ENCODE results near the gene QARS1. TPM values are rescaled to one million over a fixed set of nuclear protein-coding genes. Genes with fewer than 3 reads are reported as not detected.

Gene QARS1
- total and polyA plus RNA-seq, 2 of the 13 experiments (the other 11 are each of a cell fraction or from before 2014, with no cell fraction given): 307 to 327 TPM

DNA sequence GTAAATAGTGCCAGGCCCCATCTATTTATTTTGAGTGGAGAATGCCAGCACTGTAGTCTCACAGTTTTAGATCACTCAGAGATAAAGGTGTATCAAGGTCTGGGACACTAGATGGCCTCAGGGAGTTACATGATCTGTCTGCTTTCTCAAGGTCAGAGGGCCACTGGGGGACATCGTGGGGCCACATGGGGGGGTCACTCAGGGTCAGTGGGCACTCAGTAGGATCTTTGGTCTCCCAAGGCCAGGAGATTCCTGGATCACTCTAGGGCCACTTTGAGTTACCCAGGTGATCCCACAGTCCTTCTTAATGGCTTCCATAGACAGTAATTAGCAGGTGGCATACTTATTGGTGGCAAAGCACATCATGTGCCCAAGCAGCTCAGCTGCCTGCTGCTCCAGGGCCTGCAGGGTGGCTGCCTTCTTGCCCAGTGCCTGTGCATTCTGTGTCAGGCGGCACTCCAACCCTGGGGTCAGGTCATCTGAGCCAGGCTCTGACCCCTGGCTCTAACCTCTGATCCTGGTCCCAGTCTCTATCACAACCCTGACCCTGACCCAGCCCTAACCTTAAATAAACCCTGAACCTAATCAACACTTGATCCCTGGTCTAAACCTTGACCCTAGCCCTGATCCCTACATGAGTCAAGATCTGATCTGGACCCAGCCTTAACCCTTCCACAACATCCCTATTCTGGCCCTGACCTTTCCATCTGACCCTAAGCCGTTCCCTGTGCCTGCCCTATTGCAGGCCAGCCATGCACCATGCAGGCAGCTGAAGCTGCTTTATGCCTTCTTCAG is 30.1 kb upstream of the QARS1 start (continued):
- TF ChIP-seq, protein P1, sequence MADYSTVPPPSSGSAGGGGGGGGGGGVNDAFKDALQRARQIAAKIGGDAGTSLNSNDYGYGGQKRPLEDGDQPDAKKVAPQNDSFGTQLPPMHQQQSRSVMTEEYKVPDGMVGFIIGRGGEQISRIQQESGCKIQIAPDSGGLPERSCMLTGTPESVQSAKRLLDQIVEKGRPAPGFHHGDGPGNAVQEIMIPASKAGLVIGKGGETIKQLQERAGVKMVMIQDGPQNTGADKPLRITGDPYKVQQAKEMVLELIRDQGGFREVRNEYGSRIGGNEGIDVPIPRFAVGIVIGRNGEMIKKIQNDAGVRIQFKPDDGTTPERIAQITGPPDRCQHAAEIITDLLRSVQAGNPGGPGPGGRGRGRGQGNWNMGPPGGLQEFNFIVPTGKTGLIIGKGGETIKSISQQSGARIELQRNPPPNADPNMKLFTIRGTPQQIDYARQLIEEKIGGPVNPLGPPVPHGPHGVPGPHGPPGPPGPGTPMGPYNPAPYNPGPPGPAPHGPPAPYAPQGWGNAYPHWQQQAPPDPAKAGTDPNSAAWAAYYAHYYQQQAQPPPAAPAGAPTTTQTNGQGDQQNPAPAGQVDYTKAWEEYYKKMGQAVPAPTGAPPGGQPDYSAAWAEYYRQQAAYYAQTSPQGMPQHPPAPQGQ (CRISPR knock-in tag; IDR thresholded peaks at IDR 0.05; ENCODE audit: borderline replicate concordance): no peak
- TF ChIP-seq, protein P2, sequence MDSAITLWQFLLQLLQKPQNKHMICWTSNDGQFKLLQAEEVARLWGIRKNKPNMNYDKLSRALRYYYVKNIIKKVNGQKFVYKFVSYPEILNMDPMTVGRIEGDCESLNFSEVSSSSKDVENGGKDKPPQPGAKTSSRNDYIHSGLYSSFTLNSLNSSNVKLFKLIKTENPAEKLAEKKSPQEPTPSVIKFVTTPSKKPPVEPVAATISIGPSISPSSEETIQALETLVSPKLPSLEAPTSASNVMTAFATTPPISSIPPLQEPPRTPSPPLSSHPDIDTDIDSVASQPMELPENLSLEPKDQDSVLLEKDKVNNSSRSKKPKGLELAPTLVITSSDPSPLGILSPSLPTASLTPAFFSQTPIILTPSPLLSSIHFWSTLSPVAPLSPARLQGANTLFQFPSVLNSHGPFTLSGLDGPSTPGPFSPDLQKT (CRISPR knock-in tag; IDR thresholded peaks at IDR 0.05; ENCODE audit: borderline replicate concordance): no peak
- TF ChIP-seq, protein P3, sequence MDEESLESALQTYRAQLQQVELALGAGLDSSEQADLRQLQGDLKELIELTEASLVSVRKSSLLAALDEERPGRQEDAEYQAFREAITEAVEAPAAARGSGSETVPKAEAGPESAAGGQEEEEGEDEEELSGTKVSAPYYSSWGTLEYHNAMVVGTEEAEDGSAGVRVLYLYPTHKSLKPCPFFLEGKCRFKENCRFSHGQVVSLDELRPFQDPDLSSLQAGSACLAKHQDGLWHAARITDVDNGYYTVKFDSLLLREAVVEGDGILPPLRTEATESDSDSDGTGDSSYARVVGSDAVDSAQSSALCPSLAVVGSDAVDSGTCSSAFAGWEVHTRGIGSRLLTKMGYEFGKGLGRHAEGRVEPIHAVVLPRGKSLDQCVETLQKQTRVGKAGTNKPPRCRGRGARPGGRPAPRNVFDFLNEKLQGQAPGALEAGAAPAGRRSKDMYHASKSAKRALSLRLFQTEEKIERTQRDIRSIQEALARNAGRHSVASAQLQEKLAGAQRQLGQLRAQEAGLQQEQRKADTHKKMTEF (CRISPR knock-in tag; IDR thresholded peaks at IDR 0.05): no peak
- TF ChIP-seq NFATC3 (CRISPR knock-in tag; IDR thresholded peaks at IDR 0.05) (no peak), ZNF644 (CRISPR knock-in tag; IDR thresholded peaks at IDR 0.05; ENCODE audit: low read depth) (no peak), ONECUT2 (CRISPR knock-in tag; IDR thresholded peaks at IDR 0.05) (no peak), WIZ (CRISPR knock-in tag; IDR thresholded peaks at IDR 0.05) (no peak), ZNF724P (CRISPR knock-in tag; IDR thresholded peaks at IDR 0.05; ENCODE audit: borderline replicate concordance) (no peak), ZSCAN20 (CRISPR knock-in tag; IDR thresholded peaks at IDR 0.05; ENCODE audit: borderline replicate concordance) (no peak), GATA4 (IDR thresholded peaks at IDR 0.05; ENCODE audit: borderline replicate concordance, low read depth) (no peak), ZBTB1 (CRISPR knock-in tag; IDR thresholded peaks at IDR 0.05; ENCODE audit: borderline replicate concordance) (no peak), HNRNPL (IDR thresholded peaks at IDR 0.05; ENCODE audit: low read depth, low read length) (0 out of 2 replicates have a peak, but pooled peaks have one; percentile 61), MIER2 (CRISPR knock-in tag; IDR thresholded peaks at IDR 0.05) (no peak), ESRRA (CRISPR knock-in tag; IDR thresholded peaks at IDR 0.05; ENCODE audit: low read depth) (peak; percentile 93), TCF7 (IDR thresholded peaks at IDR 0.05; ENCODE audit: low read depth) (no peak), ATF7-NPFF (CRISPR knock-in tag; IDR thresholded peaks at IDR 0.05; ENCODE audit: low read depth) (no peak), TMF1 (CRISPR knock-in tag; IDR thresholded peaks at IDR 0.05; ENCODE audit: low read depth) (no peak; the same call in 1 of the 2 replicates)
- TF ChIP-seq, protein P4, sequence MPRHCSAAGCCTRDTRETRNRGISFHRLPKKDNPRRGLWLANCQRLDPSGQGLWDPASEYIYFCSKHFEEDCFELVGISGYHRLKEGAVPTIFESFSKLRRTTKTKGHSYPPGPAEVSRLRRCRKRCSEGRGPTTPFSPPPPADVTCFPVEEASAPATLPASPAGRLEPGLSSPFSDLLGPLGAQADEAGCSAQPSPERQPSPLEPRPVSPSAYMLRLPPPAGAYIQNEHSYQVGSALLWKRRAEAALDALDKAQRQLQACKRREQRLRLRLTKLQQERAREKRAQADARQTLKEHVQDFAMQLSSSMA (CRISPR knock-in tag; IDR thresholded peaks at IDR 0.05): no peak
- TF ChIP-seq, protein P5, sequence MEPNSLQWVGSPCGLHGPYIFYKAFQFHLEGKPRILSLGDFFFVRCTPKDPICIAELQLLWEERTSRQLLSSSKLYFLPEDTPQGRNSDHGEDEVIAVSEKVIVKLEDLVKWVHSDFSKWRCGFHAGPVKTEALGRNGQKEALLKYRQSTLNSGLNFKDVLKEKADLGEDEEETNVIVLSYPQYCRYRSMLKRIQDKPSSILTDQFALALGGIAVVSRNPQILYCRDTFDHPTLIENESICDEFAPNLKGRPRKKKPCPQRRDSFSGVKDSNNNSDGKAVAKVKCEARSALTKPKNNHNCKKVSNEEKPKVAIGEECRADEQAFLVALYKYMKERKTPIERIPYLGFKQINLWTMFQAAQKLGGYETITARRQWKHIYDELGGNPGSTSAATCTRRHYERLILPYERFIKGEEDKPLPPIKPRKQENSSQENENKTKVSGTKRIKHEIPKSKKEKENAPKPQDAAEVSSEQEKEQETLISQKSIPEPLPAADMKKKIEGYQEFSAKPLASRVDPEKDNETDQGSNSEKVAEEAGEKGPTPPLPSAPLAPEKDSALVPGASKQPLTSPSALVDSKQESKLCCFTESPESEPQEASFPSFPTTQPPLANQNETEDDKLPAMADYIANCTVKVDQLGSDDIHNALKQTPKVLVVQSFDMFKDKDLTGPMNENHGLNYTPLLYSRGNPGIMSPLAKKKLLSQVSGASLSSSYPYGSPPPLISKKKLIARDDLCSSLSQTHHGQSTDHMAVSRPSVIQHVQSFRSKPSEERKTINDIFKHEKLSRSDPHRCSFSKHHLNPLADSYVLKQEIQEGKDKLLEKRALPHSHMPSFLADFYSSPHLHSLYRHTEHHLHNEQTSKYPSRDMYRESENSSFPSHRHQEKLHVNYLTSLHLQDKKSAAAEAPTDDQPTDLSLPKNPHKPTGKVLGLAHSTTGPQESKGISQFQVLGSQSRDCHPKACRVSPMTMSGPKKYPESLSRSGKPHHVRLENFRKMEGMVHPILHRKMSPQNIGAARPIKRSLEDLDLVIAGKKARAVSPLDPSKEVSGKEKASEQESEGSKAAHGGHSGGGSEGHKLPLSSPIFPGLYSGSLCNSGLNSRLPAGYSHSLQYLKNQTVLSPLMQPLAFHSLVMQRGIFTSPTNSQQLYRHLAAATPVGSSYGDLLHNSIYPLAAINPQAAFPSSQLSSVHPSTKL (CRISPR knock-in tag; IDR thresholded peaks at IDR 0.05): no peak
